ENCODE data around the gene ITGB2. TPM values are rescaled to one million over a fixed set of nuclear protein-coding genes. Genes with fewer than 3 reads are reported as not detected.

Gene ITGB2
- total RNA-seq, 1 donor from 2014 or later, result 265 TPM

- Mint-ChIP-seq H3K27ac (peak overlapping the region; percentile 73), H3K4me1 (peaks cover 60% of the 10 kb centered on the region), H3K9me3 (no peaks in the 10 kb centered on the region), H3K36me3 (ENCODE audit: low read depth) (peaks cover 11% of the 10 kb centered on the region), H3K27me3 (no peaks in the 10 kb centered on the region), H3K4me3 (peak overlapping the region; percentile 97)
- peak; percentile 78 for DNase-seq
- intact Hi-C loops (cut with micrococcal nuclease), result loop anchor here (1.0 to 2.0 kb wide), 3 partner anchors 26 to 534 kb away; partner anchors contain the start of gene CFAP410
Measured at GRCh38 chr21:44872649-44873355, 47.9 kb downstream of the ITGB2 start.

- Mint-ChIP-seq H3K36me3 (ENCODE audit: low read depth) (peaks cover 14% of the 10 kb centered on the region), H3K27me3 (no peaks in the 10 kb centered on the region), H3K4me3 (peak overlapping the region; percentile 97), H3K4me1 (peaks cover 64% of the 10 kb centered on the region), H3K27ac (peak overlapping the region; percentile 73), H3K9me3 (no peaks in the 10 kb centered on the region)
- no peak for DNase-seq
- intact Hi-C loops (cut with micrococcal nuclease), result loop anchor here (2.0 kb wide), 2 partner anchors 25 to 533 kb away; partner anchors contain the start of gene CFAP410
Measured at GRCh38 chr21:44872323-44872648, 48.4 kb downstream of the ITGB2 start.

DNA sequence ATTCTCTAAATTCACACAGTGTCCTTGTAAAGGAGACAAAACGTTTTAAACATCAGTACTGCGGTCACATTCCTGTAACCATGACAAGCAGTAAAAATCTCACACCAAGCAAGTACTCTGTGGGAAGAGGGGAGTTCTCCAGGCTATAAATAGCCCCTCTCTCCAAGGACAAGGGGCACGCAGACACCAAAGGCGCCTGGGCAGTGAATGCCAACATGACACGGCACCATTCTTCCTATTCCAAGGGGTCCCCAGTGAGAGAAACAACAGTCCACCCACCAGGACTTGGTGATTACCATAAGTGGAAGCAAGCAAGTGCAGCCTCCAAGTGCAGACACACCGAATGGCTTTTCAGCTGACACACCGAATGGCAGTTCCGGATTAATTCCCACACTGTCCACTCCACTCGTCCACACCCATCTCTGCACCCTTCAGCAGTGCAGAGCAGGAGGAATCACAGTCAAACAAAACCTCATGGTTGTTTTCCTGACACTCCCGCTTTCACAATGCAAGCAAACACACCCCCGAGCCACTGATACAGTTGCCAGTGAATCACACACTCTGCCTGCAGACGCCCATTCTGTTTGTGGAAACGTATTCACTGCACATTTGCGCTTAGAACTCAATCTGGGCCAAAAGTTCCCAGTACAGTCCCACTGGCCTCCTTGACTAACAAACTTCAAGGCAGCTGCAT lies 49.0 kb downstream of the ITGB2 start:
- H3K36me3 Mint-ChIP-seq (ENCODE audit: low read depth), result peaks cover 17% of the 10 kb centered on the region
- peak; percentile 76 for DNase-seq
- intact Hi-C loops (cut with micrococcal nuclease), result loop anchor here (2.0 kb wide), 2 partner anchors 25 to 533 kb away; partner anchors contain the start of gene CFAP410

DNA sequence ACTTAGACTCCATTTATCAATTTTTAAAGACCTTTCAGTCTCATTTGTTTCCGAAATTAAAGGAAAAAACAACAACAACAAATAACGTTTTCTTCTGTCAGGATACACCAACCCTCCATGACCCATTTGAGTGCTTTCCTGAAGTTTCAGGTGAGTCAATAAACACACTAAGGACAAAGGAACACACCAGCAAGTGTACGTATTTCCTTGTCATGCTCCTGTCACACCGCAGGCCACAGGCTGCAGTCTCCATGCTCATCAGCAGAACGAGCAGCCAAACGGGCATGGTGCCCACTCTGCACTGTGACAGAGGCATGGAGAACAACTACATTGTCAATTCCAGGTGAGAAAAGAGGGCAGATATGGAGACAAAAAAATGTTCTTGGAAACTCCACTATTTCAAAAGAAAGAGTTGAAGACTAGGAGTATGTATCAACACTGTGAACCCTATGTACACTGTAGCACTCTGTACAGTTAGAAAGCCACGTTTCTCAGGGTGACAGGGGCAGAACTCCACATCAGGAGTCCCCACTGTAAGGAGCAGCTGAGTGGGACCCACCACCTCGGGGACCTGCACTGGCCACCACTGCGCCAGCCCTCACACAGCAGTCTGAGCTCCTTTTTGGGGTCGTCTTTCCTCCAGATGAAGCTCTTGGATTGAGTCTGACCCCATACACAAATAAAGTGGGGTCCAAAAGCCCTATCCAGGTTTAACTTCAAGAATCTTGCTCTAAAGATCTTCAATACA lies 49.8 kb downstream of the ITGB2 start:
- Mint-ChIP-seq H3K27me3 (no peaks in the 10 kb centered on the region), H3K4me3 (peak overlapping the region; percentile 97), H3K36me3 (ENCODE audit: low read depth) (peaks cover 21% of the 10 kb centered on the region), H3K9me3 (no peaks in the 10 kb centered on the region), H3K27ac (peak overlapping the region; percentile 80), H3K4me1 (peaks cover 75% of the 10 kb centered on the region)
- peak; percentile 75 for DNase-seq
- intact Hi-C loops (cut with micrococcal nuclease), result no loop called here

More for the DNA sequence above, 49.0 kb downstream of the ITGB2 start:
- Mint-ChIP-seq H3K4me3 (peak overlapping the region; percentile 97), H3K9me3 (no peaks in the 10 kb centered on the region), H3K4me1 (peaks cover 70% of the 10 kb centered on the region), H3K27ac (peak overlapping the region; percentile 73), H3K27me3 (no peaks in the 10 kb centered on the region)

DNA sequence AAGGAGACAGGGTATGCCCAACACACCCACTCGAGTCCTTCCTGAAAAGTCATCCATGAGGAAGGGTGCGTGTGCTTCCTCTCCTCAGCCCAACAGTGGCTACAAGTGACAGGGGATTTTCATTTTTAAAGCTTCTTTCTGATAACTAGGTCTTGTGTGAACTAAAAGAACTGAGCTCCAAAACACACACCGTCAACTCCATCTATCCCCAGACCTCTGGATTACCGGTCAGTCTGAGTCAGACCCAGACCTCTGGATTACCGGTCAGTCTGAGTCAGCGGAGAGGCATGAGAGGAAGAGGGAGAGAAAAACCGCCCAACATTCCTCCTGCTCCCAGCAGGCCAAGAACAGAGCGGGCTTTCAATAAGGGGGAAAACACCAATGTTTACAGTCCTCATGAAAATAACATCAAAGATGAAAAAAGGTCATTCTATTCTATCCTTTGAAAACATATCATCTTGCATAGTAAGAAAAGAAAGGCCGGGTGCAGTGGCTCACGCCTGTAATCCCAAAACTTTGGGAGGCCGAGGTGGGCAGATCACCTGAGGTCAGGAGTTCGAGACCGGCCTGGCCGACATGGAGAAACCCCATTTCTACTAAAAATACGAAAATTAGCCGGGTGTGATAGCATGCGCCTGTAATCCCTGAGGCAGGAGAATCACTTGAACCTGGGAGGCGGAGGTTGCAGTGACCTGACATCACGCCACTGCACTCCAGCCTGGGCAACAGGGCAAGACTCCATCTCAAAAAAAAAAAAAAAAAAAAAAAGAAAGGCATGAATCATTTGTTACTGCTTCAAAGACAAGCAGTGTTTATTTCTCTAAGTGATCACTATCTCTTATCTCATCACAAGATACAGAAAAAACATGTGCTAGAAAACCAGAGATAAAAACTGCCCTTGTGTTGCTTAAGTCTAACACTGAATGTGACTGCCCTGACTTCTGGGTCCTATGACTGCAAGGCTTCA lies 50.6 kb downstream of the ITGB2 start:
- H3K4me1 Mint-ChIP-seq, result peaks cover 75% of the 10 kb centered on the region
- H3K9me3 Mint-ChIP-seq, result no peaks in the 10 kb centered on the region
- H3K27ac Mint-ChIP-seq, result peak overlapping the region; percentile 80
- intact Hi-C loops (cut with micrococcal nuclease), result no loop called here
- H3K36me3 Mint-ChIP-seq (ENCODE audit: low read depth), result peaks cover 27% of the 10 kb centered on the region
- H3K4me3 Mint-ChIP-seq, result peak overlapping the region; percentile 78
- no peaks in the 10 kb centered on the region for H3K27me3 Mint-ChIP-seq
- no peak for DNase-seq

- peaks cover 67% of the 10 kb centered on the region for H3K4me1 Mint-ChIP-seq
- DNase-seq, result no peak
- peak overlapping the region; percentile 82 for H3K4me3 Mint-ChIP-seq
- no peaks in the 10 kb centered on the region for H3K9me3 Mint-ChIP-seq
- H3K27me3 Mint-ChIP-seq, result no peaks in the 10 kb centered on the region
- peaks cover 31% of the 10 kb centered on the region for H3K36me3 Mint-ChIP-seq (ENCODE audit: low read depth)
- H3K27ac Mint-ChIP-seq, result peak overlapping the region; percentile 96
- intact Hi-C loops (cut with micrococcal nuclease), result no loop called here
Measured at GRCh38 chr21:44868707-44869106, 52.0 kb downstream of the ITGB2 start.

GRCh38 chr21:44867999-44868700 lies 52.5 kb downstream of the ITGB2 start:
- peak; percentile 88 for DNase-seq
- Mint-ChIP-seq H3K36me3 (ENCODE audit: low read depth) (peaks cover 33% of the 10 kb centered on the region), H3K27me3 (no peaks in the 10 kb centered on the region), H3K27ac (peak overlapping the region; percentile 96), H3K4me1 (peaks cover 71% of the 10 kb centered on the region), H3K9me3 (no peaks in the 10 kb centered on the region), H3K4me3 (peak overlapping the region; percentile 82)
- intact Hi-C loops (cut with micrococcal nuclease), result loop anchor here (2.0 kb wide), 1 partner anchor 17 kb away; no protein-coding TSS in a partner anchor

DNA sequence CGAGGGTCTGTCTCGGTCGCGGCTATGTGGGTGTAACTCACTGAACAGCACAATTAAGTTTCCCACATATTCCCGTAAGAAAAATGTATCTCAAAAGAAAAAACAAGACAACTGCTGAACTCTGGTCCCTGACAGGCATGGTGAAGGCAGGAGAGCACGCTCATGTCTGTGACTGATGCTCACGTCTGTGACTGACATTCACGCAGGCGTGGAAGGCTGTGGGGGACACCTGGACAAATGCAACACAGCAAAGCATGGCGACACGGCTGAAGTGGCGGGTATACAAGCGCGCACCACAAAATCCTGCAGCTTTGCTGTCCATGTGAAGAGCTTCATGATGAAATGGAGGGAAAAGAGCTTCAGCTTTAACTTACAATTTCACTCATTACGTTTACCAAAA lies 53.2 kb downstream of the ITGB2 start:
- intact Hi-C loops (cut with micrococcal nuclease), result loop anchor here (2.0 kb wide), 1 partner anchor 17 kb away; no protein-coding TSS in a partner anchor
- H3K36me3 Mint-ChIP-seq (ENCODE audit: low read depth), result peaks cover 30% of the 10 kb centered on the region
- peak overlapping the region; percentile 2 for H3K4me3 Mint-ChIP-seq
- peaks cover 68% of the 10 kb centered on the region for H3K4me1 Mint-ChIP-seq
- no peak for DNase-seq
- peak overlapping the region; percentile 96 for H3K27ac Mint-ChIP-seq
- no peaks in the 10 kb centered on the region for H3K27me3 Mint-ChIP-seq
- no peaks in the 10 kb centered on the region for H3K9me3 Mint-ChIP-seq

- Mint-ChIP-seq H3K4me3 (peak overlapping the region; percentile 65), H3K36me3 (ENCODE audit: low read depth) (peaks cover 32% of the 10 kb centered on the region), H3K27me3 (no peaks in the 10 kb centered on the region), H3K9me3 (no peaks in the 10 kb centered on the region), H3K4me1 (peaks cover 61% of the 10 kb centered on the region), H3K27ac (peak overlapping the region; percentile 78)
- intact Hi-C loops (cut with micrococcal nuclease), result loop anchor here (2.0 kb wide), 1 partner anchor 16 kb away; no protein-coding TSS in a partner anchor
- no peak for DNase-seq
Measured at GRCh38 chr21:44866780-44867179, 53.9 kb downstream of the ITGB2 start.

- peak overlapping the region; percentile 65 for H3K4me3 Mint-ChIP-seq
- peaks cover 40% of the 10 kb centered on the region for H3K36me3 Mint-ChIP-seq (ENCODE audit: low read depth)
- peak overlapping the region; percentile 84 for H3K27ac Mint-ChIP-seq
- H3K9me3 Mint-ChIP-seq, result no peaks in the 10 kb centered on the region
- H3K4me1 Mint-ChIP-seq, result peaks cover 58% of the 10 kb centered on the region
- DNase-seq, result no peak
- intact Hi-C loops (cut with micrococcal nuclease), result loop anchor here (2.0 kb wide), 1 partner anchor 15 kb away; no protein-coding TSS in a partner anchor
- no peaks in the 10 kb centered on the region for H3K27me3 Mint-ChIP-seq
Measured at GRCh38 chr21:44865561-44866280, 55.0 kb downstream of the ITGB2 start.

- peaks cover 38% of the 10 kb centered on the region for H3K4me1 Mint-ChIP-seq
- no peak overlapping the region for H3K4me3 Mint-ChIP-seq
- intact Hi-C loops (cut with micrococcal nuclease), result no loop called here
- H3K9me3 Mint-ChIP-seq, result no peaks in the 10 kb centered on the region
- no peak overlapping the region for H3K27ac Mint-ChIP-seq
- DNase-seq, result no peak
- H3K27me3 Mint-ChIP-seq, result no peaks in the 10 kb centered on the region
- H3K36me3 Mint-ChIP-seq (ENCODE audit: low read depth), result peaks cover 41% of the 10 kb centered on the region
Measured at GRCh38 chr21:44862869-44863685, 57.6 kb downstream of the ITGB2 start.
